Epithelial cell of proximal tubule (primary cell): ENCODE data around the gene TMEM225B. TPM values are rescaled to one million over a fixed set of nuclear protein-coding genes. Genes with fewer than 3 reads are reported as not detected.

ENCODE experiments used
- total RNA-seq: library from RNA; depleted of rRNA; stranded (reverse); fragments of >200 nt; gene quantifications from 2 replicates; pipeline ENCODE4 v1.2.3, GENCODE V29; 2015

TMEM225B gene
- total RNA-seq, 1 donor from 2014 or later: 0.17 TPM

Other genes starting within 250 kb of the TMEM225B start
- 378 and 509 TPM in 2 replicates for gene ARPC1B, start 223.5 kb upstream of the TMEM225B start, total RNA-seq
- gene PDAP1, start 189.7 kb upstream of the TMEM225B start, total RNA-seq: 123 and 159 TPM in 2 replicates
- 134 and 136 TPM in 2 replicates for gene BUD31, start 189.3 kb upstream of the TMEM225B start, total RNA-seq
- 4.0 and 7.2 TPM in 2 replicates for gene PTCD1, start 159.5 kb upstream of the TMEM225B start, total RNA-seq
- 15.8 and 43.1 TPM in 2 replicates for gene CPSF4, start 159.3 kb upstream of the TMEM225B start, total RNA-seq
- 1,313 and 2,133 TPM in 2 replicates for gene ATP5MF, start 132.1 kb upstream of the TMEM225B start, total RNA-seq
- gene ZNF789, start 125.4 kb upstream of the TMEM225B start, total RNA-seq: 10.7 and 11.6 TPM in 2 replicates
- 14.7 and 15.7 TPM in 2 replicates for gene ZNF394, start 98.0 kb upstream of the TMEM225B start, total RNA-seq
- gene ZKSCAN5, start 93.6 kb upstream of the TMEM225B start, total RNA-seq: 7.7 and 8.2 TPM in 2 replicates
- gene FAM200A, start 46.2 kb upstream of the TMEM225B start, total RNA-seq: 6.0 and 6.2 TPM in 2 replicates
- gene ZNF655, start 39.6 kb upstream of the TMEM225B start, total RNA-seq: 31.5 and 53.8 TPM in 2 replicates
- 7.4 and 11.0 TPM in 2 replicates for gene ZSCAN25, start 18.7 kb downstream of the TMEM225B start, total RNA-seq
- 0.75 TPM in 1 of 2 replicates, not detected in the other for gene CYP3A5, start 81.7 kb downstream of the TMEM225B start, total RNA-seq
- gene CYP3A7, start 136.9 kb downstream of the TMEM225B start, total RNA-seq: 0.12 TPM in 1 of 2 replicates, not detected in the other
- gene CYP3A4, start 185.9 kb downstream of the TMEM225B start, total RNA-seq: not detected in 2 replicates
- gene CYP3A43, start 229.7 kb downstream of the TMEM225B start, total RNA-seq: not detected in 2 replicates